Activated naive CD8-positive, alpha-beta T cell (primary cell): Measurements from ENCODE around the gene RAX2.
A peak's percentile ranks its signal among the peaks of the same experiment; 100 is the strongest.

ENCODE experiments used
- H3K27ac Mint-ChIP-seq: one replicate; pipeline ENCODE4 v1.8.0; 2021; ENCODE audit warnings: mixed read lengths
- H3K27me3 Mint-ChIP-seq: one replicate; pipeline ENCODE4 v1.8.0; 2021; ENCODE audit warnings: mixed read lengths
- H3K36me3 Mint-ChIP-seq: one replicate; pipeline ENCODE4 v1.8.0; 2021; ENCODE audit warnings: mixed read lengths
- H3K4me1 Mint-ChIP-seq: one replicate; pipeline ENCODE4 v1.8.0; 2021; ENCODE audit warnings: low read depth, mixed read lengths
- H3K4me3 Mint-ChIP-seq: one replicate; pipeline ENCODE4 v1.8.0; 2021; ENCODE audit warnings: mild to moderate bottlenecking, mixed read lengths
- H3K9me3 Mint-ChIP-seq: one replicate; pipeline ENCODE4 v1.8.0; 2021; ENCODE audit warnings: low read depth, mixed read lengths

The RAX2 gene

DNA sequence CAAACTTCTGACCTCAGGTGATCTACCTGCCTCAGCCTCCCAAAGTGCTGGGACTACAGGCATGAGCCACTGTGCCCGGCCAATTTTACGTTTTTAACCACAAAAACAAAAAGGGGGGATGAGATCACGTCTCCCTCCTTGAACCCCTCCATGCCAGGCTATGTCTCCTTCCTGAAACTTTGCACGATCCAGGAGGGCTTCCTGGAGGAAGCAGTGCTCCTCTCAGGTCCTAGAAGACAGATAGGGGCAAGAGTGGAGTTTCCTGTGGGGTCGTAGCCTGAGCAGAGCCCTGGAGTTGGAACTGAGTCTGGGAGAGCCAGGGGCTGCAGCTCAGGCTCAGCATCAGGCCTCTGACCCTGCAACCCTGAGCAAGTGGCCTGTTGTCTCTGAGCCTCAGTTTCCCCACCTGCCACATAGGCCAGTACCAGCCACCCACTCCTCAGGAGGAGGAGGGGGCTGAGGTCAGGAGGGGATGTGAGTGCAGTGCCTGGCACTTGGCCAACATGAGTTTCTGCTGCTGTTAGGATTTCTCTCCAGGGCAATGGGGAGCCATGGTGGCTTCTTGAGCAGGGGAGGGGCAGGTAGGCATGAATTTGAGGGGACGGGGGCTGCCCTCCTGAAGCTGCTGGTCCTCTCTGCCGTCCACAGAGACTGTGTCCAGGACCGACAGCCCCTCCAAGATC, 26.5 kb downstream of the RAX2 start:
- Mint-ChIP-seq H3K4me3 (no peak overlapping the region), H3K4me1 (no peaks in the 10 kb centered on the region), H3K9me3 (no peaks in the 10 kb centered on the region), H3K36me3 (peaks cover 5% of the 10 kb centered on the region), H3K27me3 (no peaks in the 10 kb centered on the region), H3K27ac (no peak overlapping the region)

DNA sequence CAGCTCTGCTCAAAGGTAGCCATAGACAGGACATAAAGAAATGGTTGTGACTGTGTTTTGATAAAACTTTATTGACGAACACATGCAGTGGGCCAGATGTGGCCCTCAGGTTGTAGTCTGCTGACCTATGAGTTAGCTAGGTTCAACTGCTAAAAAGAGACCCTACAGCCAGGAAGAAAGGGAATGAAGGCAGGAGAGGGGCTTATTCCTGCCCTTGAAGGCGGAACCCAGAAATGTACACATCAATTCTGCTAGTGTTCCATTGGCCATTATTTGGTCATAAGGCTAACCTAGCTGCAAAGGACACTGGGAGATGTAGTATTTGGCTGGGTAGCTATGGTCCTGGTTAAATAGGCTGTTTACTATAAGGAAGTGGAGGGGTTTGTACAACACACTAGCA, 28.5 kb downstream of the RAX2 start:
- peaks cover 9% of the 10 kb centered on the region for H3K4me1 Mint-ChIP-seq
- no peaks in the 10 kb centered on the region for H3K9me3 Mint-ChIP-seq
- no peaks in the 10 kb centered on the region for H3K27me3 Mint-ChIP-seq
- H3K27ac Mint-ChIP-seq: no peak overlapping the region
- no peak overlapping the region for H3K4me3 Mint-ChIP-seq
- no peaks in the 10 kb centered on the region for H3K36me3 Mint-ChIP-seq

DNA sequence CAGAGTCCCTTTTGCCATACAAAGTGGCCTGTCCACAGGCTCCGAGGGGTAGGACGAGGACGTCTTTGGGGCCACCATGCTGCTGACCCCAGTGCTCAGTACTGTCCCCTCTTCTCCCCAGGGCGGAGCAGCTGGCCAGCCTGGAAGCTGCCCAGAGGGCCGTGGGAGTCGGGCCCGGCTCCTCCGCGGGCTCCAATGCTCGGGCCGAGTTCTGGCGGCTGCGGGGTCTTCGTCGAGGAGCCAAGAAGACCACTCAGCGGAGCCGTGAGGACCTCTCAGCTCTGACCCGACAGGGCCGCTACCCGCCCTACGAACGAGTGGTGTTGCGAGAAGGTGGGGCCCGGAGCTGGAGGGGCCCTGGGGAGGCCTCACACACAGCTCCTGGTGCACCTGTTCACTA, 31.6 kb downstream of the RAX2 start:
- H3K36me3 Mint-ChIP-seq: peaks cover 7% of the 10 kb centered on the region
- no peaks in the 10 kb centered on the region for H3K9me3 Mint-ChIP-seq
- H3K4me3 Mint-ChIP-seq: no peak overlapping the region
- no peak overlapping the region for H3K27ac Mint-ChIP-seq
- H3K27me3 Mint-ChIP-seq: no peaks in the 10 kb centered on the region
- H3K4me1 Mint-ChIP-seq: peaks cover 11% of the 10 kb centered on the region

DNA sequence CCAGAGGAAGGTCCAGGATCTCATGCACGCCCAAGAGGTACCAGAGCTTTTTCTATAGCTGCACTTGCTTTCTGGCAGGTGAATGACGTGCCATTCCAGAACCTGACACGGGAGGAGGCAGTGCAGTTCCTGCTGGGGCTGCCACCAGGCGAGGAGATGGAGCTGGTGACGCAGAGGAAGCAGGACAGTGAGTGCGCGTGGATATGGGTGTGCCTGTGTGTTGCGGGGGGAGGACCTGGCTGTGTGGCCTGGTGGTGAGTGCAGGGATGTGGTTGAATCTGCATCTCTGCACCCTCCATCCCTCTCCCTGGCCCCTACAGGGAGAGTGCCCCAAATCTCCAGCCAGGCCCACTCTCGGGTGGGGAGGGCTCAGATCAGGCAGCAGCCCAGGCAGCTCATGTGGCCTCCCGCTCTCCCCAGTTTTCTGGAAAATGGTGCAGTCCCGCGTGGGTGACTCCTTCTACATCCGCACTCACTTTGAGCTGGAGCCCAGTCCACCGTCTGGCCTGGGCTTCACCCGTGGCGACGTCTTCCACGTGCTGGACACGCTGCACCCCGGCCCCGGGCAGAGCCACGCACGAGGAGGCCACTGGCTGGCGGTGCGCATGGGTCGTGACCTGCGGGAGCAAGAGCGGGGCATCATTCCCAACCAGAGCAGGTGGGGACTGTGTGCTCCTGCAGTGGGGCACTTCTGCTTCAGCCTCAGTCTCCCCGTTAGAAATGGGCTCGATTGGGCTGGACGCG, 33.4 kb downstream of the RAX2 start:
- H3K4me3 Mint-ChIP-seq: no peak overlapping the region
- peaks cover 7% of the 10 kb centered on the region for H3K36me3 Mint-ChIP-seq

DNA sequence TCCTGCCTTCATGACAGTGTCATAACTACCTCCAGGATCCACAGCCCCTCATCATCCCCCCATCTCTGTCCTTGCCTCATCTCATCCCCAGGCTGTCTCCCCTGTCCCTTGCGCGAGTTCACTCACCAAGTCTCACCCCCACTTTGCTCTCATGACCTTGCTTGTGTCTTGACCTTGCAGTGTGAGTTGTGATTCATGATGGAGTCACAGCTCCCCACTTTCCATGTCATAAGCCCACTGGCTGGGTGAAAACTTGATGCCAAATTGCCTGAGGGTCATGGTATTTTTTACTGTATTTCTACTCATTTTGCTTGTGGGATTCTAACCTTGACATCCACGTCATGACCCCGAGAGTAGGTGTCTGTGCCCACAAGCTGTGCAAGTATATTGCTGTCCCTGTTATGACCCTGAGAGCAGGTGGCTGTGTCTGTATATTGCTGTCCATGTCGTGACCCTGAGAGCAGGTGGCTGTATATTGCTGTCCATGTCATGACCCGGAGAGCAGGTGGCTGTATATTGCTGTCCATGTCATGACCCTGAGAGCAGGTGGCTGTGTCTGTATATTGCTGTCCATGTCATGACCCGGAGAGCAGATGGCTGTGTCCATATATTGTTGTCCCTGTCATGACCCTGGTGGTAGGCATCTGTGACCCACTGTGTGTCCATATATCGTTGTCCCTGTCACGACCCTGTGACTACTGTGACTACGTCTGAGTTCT, 34.4 kb downstream of the RAX2 start:
- Mint-ChIP-seq H3K4me3 (no peak overlapping the region), H3K27ac (peak overlapping the region; percentile 16), H3K9me3 (no peaks in the 10 kb centered on the region), H3K36me3 (peaks cover 7% of the 10 kb centered on the region), H3K27me3 (no peaks in the 10 kb centered on the region), H3K4me1 (peaks cover 11% of the 10 kb centered on the region)

More for the DNA sequence above, 33.4 kb downstream of the RAX2 start:
- H3K4me1 Mint-ChIP-seq: peaks cover 11% of the 10 kb centered on the region
- H3K27ac Mint-ChIP-seq: no peak overlapping the region
- no peaks in the 10 kb centered on the region for H3K9me3 Mint-ChIP-seq
- no peaks in the 10 kb centered on the region for H3K27me3 Mint-ChIP-seq

DNA sequence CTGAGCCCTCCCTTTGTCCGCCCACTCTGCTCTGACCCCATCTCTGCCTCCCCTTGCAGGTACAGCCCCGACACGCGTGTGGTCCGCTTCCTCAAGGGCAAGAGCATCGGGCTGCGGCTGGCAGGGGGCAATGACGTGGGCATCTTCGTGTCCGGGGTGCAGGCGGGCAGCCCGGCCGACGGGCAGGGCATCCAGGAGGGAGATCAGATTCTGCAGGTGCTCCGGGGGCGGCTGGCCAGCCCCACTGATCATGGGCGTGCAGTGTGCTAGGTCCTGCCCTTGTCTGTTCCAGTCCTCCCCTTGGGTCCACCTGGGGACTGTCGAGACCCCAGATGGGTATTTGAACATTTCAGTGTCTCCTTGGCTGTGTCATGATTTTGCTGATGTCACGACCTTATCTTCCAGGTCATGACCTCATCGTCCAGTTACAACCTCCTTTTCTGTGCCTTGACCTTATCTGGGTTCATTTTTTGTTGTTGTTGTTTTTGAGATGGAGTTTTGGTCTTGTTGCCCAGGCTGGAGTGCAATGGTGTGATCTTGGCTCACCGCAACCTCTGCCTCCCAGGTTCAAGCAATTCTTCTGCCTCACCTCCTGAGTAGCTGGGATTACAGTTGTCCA, 35.8 kb downstream of the RAX2 start:
- no peaks in the 10 kb centered on the region for H3K27me3 Mint-ChIP-seq
- H3K4me3 Mint-ChIP-seq: no peak overlapping the region
- no peaks in the 10 kb centered on the region for H3K9me3 Mint-ChIP-seq
- H3K27ac Mint-ChIP-seq: no peak overlapping the region
- peaks cover 7% of the 10 kb centered on the region for H3K36me3 Mint-ChIP-seq
- H3K4me1 Mint-ChIP-seq: peaks cover 11% of the 10 kb centered on the region

DNA sequence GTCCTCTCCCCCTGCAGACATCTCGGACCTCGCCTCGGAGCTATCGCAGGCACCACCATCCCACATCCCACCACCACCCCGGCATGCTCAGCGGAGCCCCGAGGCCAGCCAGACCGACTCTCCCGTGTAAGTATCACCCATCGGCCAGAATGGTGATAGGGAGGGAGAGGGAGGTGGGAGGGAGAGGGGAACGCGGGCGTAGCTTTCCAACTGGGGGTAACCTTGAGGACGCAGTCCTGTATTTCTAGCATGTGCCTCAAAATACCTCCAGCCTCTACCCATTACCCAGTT, 37.8 kb downstream of the RAX2 start:
- Mint-ChIP-seq H3K27me3 (no peaks in the 10 kb centered on the region), H3K36me3 (peaks cover 7% of the 10 kb centered on the region), H3K9me3 (no peaks in the 10 kb centered on the region)

DNA sequence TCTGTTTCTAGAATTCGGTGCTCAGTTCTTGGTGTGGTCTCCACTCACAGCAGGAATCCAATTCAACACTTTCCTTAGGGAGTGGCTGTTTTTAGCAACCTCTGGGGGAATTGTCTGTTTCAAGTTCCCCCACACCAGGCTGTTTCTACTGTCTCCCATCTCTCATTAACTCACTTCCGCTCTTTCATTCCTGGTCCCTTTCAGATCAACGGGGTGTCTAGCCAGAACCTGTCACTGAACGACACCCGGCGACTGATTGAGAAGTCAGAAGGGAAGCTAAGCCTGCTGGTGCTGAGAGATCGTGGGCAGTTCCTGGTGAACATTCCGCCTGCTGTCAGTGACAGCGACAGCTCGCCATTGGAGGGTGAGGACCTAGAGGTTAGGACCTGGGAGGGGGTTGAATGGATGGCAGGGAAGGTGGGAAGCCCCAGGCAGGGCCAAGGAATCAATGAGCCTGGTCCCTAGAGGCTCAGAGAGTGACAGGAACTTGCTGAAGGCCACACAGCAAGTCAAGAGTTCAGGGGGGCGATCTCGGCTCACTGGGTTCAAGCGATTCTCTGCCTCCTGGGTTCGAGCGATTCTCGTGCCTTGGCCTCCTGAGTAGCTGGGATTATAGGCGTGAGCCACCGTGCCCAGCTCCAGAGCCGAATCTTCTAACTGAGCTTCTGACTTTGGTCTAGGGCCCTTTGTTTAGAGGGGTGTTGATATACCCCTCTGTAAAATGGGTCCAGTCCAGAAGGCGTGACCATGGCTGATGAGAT, 38.3 kb downstream of the RAX2 start:
- Mint-ChIP-seq H3K27ac (no peak overlapping the region), H3K4me3 (no peak overlapping the region), H3K36me3 (peaks cover 7% of the 10 kb centered on the region), H3K27me3 (no peaks in the 10 kb centered on the region), H3K9me3 (no peaks in the 10 kb centered on the region), H3K4me1 (peaks cover 3% of the 10 kb centered on the region)

More for the DNA sequence above, 37.8 kb downstream of the RAX2 start:
- H3K4me1 Mint-ChIP-seq: peaks cover 5% of the 10 kb centered on the region
- no peak overlapping the region for H3K4me3 Mint-ChIP-seq
- no peak overlapping the region for H3K27ac Mint-ChIP-seq

DNA sequence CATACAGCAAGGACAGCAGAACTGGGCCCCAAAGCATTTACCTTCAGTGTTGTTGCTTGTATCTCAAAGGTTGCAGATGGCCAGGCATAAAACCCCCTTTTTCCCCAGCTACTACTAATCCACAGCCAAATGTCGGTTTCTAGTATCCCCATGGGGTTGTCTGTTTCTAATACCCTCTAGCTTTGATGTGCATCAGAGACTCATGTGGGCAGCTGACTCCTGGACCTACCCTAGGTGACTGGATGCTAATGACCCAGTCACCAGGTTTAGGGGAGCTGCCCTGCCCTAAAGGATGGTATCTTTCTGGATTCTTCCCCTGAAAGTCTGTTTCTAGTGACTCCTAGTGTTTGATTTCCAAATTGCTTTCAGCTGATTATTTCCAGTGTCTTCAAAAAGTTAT, 39.9 kb downstream of the RAX2 start:
- Mint-ChIP-seq H3K27me3 (no peaks in the 10 kb centered on the region), H3K36me3 (peaks cover 3% of the 10 kb centered on the region), H3K4me3 (no peak overlapping the region), H3K4me1 (no peaks in the 10 kb centered on the region), H3K9me3 (no peaks in the 10 kb centered on the region), H3K27ac (no peak overlapping the region)

DNA sequence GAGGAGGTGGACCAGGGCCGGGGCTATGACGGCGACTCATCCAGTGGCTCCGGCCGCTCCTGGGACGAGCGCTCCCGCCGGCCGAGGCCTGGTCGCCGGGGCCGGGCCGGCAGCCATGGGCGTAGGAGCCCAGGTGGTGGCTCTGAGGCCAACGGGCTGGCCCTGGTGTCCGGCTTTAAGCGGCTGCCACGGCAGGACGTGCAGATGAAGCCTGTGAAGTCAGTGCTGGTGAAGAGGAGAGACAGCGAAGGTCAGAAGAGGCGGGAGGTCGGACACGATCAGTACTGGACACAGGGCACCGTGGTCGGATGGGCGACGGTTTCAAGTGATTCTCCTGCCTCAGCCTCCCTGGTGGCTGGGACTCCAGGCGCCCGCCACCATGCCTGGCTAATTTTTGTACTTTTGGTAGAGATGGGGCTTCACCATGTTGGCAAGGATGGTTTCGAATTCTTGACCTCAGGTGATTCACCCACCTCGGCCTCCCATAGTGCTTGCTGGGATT, 41.5 kb downstream of the RAX2 start:
- no peaks in the 10 kb centered on the region for H3K27me3 Mint-ChIP-seq

DNA sequence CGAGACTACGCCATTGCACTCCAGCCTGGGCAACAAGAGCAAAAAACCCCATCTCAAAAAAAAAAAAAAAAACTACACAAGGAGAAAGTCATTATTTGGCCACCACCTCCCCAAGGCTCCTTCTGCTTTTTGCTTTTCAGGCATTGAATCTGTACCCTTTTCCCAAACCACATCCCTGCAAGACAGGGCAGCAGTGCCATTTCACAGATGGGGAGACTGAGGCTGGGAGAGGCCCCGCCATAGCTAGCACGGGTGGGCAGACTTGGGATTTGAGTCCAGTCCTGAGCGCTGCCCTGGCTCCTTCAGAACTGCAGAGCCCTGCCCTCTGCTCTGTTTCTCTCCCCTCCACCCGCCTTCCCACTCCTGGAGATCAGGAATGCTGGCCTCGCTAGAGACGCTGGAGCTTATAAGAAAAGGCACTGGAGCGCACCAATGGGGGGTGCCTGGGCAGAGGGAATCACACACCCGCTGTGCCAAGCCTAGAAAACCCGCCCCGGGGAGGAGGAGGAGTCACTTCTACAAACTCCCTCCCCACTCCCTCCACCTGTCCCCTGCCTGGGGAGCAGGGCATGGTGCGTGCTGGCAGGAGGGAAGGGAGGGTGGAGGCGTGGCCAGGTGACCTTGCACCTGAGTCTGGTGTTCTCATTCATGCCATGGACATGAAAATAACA, 46.3 kb downstream of the RAX2 start:
- peaks cover 8% of the 10 kb centered on the region for H3K4me1 Mint-ChIP-seq
- no peaks in the 10 kb centered on the region for H3K27me3 Mint-ChIP-seq
- no peak overlapping the region for H3K4me3 Mint-ChIP-seq
- H3K27ac Mint-ChIP-seq: no peak overlapping the region
- no peaks in the 10 kb centered on the region for H3K36me3 Mint-ChIP-seq
- no peaks in the 10 kb centered on the region for H3K9me3 Mint-ChIP-seq

More for the DNA sequence above, 41.5 kb downstream of the RAX2 start:
- Mint-ChIP-seq H3K36me3 (no peaks in the 10 kb centered on the region), H3K27ac (no peak overlapping the region), H3K9me3 (no peaks in the 10 kb centered on the region), H3K4me3 (no peak overlapping the region), H3K4me1 (no peaks in the 10 kb centered on the region)

DNA sequence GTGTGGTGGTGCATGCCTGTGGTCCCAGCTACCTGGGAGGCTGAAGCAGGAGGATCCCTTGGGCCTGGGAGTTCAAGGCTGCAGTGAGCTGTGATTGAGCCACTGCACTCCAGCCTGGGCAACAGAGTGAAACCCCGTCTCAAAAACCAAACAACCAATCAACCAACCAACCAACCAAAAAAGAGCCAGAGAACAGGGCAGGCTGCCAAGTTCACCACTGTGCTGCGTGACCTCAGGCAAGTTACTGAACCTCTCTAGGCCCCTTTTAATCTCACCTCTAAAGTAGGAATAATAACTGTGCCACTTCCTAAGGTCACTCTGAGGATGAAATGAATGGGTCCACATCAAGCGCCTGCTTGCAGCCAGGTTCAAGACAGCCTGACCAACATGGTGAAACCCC, 46.9 kb downstream of the RAX2 start:
- H3K36me3 Mint-ChIP-seq: no peaks in the 10 kb centered on the region
- no peak overlapping the region for H3K4me3 Mint-ChIP-seq
- H3K4me1 Mint-ChIP-seq: peaks cover 8% of the 10 kb centered on the region
- no peak overlapping the region for H3K27ac Mint-ChIP-seq
- H3K27me3 Mint-ChIP-seq: no peaks in the 10 kb centered on the region
- H3K9me3 Mint-ChIP-seq: no peaks in the 10 kb centered on the region

DNA sequence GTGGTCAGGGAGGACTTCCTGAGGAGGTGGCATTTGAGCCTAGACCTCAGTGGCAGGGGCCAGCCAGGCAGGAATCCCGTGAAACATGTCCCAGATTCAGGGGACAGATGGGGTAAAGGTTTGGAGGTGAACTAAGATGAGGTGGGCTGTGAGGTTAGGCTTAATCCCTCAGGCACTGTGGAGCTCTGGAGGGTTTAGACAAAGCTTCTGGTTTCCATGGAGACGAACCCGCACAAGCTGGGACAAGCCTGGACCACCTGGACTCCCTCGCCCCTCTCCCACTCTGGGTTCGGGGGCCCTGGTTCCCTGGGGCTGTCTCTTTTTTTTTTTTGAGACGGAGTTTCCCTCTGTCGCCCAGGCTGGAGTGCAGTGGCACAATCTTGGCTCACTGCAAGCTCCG, 48.1 kb downstream of the RAX2 start:
- H3K27ac Mint-ChIP-seq: no peak overlapping the region
- no peaks in the 10 kb centered on the region for H3K27me3 Mint-ChIP-seq
- H3K4me1 Mint-ChIP-seq: peaks cover 8% of the 10 kb centered on the region
- no peaks in the 10 kb centered on the region for H3K36me3 Mint-ChIP-seq
- no peak overlapping the region for H3K4me3 Mint-ChIP-seq
- H3K9me3 Mint-ChIP-seq: no peaks in the 10 kb centered on the region

DNA sequence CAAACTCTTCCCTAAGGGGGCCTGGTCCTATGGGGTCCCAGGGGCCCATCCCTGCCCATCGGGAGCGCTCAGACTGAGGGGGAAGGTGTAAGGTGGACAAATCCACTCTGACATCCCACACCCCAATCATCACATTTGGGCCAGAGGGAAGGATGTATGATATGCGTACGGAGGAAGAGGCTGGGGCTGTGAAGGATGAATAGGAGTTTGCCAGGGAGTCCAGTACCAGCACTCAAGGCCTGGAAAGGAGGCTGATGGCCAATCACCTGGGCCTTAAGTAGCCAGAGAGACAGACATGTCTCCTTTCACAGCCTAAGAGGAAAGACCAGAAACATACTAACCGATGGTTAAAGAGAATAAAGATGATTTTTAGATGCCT, 48.9 kb downstream of the RAX2 start:
- Mint-ChIP-seq H3K4me3 (no peak overlapping the region), H3K36me3 (no peaks in the 10 kb centered on the region), H3K27me3 (no peaks in the 10 kb centered on the region), H3K9me3 (no peaks in the 10 kb centered on the region), H3K27ac (no peak overlapping the region), H3K4me1 (peaks cover 8% of the 10 kb centered on the region)
